GM12865 (cell line): ENCODE measurements around the gene ZNF318.
A peak's percentile ranks its signal among the peaks of the same experiment; 100 is the strongest.

Experiments used
- DNase-seq: peaks from one replicate; pipeline ENCODE4 v3.0.0; 2010; ENCODE audit warnings: low read depth
- H3K4me3 ChIP-seq: 2 replicates; pipeline ENCODE4 v1.5.1; 2011; ENCODE audit warnings: mild to moderate bottlenecking, low read depth, low read length, control low read depth
- TF ChIP-seq, protein P1 (sequence below): IDR thresholded peaks from 2 replicates; pipeline ENCODE4 v1.5.1; 2011; ENCODE audit warnings: low read length, control low read depth, low read depth, inconsistent platforms; ENCODE audit not compliant: insufficient read depth; ENCODE audit errors: missing control alignments

Gene ZNF318

DNA sequence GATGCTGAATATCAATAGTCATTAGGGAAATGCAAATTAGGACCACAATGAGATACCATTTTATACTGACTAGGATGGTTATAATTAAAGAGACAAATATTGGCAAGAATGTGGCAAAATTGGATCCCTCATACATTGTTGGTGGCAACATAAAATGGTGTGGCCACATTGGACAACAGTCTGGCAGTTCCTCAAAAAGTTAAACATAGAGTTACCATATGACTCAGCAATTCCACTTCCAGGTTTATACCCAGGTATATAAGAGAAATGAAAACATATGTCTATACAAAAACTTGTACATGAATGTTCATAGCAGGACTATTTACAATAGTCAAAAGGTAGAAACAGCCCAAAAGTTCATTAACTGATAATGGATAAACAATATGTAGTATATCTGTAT is 58.8 kb downstream of the ZNF318 start:
- no peak for DNase-seq

DNA sequence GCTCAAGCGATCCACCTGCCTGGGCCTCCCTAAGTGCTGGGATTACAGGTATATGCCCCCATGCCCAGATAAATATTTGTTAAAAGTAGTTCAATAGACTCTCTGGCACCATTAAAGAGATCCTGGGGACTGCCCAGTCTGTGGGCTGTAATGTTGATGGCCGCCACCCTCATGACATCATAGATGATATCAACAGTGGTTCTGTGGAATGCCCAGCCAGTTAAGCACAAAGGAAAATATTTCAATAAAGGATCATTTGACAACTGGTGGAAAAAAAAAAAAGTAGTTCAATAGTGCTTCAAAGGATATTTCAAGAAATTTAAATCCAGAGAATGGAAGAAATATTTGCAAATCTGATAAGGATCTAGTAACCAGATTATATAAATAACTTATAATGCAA is 59.3 kb downstream of the ZNF318 start:
- no peak for DNase-seq
- TF ChIP-seq, protein P1, sequence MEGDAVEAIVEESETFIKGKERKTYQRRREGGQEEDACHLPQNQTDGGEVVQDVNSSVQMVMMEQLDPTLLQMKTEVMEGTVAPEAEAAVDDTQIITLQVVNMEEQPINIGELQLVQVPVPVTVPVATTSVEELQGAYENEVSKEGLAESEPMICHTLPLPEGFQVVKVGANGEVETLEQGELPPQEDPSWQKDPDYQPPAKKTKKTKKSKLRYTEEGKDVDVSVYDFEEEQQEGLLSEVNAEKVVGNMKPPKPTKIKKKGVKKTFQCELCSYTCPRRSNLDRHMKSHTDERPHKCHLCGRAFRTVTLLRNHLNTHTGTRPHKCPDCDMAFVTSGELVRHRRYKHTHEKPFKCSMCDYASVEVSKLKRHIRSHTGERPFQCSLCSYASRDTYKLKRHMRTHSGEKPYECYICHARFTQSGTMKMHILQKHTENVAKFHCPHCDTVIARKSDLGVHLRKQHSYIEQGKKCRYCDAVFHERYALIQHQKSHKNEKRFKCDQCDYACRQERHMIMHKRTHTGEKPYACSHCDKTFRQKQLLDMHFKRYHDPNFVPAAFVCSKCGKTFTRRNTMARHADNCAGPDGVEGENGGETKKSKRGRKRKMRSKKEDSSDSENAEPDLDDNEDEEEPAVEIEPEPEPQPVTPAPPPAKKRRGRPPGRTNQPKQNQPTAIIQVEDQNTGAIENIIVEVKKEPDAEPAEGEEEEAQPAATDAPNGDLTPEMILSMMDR: no peak
- H3K4me3 ChIP-seq: no peak overlapping the region

More for the DNA sequence above, 58.8 kb downstream of the ZNF318 start:
- TF ChIP-seq, protein P1: no peak
- H3K4me3 ChIP-seq: no peak overlapping the region

DNA sequence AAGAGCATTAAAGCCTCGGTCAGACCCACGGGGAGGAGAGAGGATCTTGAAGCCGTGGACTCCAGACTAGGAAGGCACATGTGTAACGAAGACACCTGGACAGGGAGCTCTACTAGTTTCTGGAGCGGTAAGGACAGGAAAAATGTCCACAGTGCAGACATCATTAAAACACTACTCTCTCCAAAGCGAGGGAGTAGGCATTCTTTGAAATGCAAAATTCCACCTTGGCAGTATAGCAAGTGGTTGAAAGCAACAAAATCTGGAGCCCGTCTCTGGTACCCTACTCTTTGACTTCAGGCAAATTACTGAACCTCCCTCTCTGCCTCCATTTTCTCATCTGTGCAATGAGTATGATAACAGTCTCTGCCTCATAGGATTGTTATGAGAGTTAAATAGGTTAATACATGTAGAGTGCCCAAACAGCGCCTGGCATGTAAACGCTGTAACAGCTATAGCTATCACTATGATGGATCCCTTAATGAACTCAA is 60.4 kb downstream of the ZNF318 start:
- peak overlapping the region; percentile 57 for H3K4me3 ChIP-seq
- TF ChIP-seq, protein P1: no peak
- no peak for DNase-seq

DNA sequence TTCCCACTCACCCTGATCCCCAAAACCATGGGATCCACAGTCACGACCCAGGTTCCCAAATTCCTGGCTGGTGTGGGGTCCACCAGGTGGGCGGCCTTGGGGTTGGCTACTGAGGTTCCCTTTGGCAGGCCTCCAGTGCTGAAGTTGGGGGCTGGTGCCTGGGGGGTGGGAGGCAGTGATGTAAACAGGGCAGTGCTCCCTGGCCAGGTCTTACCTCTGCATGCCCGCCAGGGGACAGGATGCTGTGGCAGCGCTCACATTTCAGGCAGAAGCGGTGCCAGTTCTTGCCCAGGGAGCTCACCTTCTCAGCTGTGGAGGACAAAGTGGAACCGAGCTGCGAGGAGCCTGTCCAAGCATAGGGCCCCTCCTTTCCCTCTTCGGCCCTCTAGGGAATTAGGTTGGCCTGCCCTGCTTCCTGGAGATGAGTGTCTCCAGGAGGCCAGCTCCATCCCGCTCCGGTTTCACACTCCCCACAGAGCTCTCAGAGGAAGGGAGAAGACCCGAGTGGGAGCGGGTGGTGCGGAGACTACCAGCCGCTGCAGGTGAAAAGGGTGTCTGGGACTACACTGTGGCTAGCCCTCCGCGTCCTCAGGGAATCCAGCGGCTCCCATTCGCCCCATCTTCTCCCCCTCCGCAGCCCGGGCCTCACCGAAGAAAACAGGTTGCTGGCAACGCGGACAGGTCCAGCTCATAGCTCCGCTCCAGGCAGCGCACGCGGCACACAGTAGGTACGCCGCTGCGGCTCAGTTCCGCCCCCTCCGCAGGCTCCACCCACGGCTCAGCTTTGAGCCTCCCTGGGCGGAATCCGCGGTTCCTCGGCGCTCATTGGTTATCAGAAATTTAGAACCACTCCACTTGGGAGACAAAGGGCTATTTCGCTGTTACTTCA is 61.1 kb downstream of the ZNF318 start, which contains the start of gene CRIP3:
TSS of gene CRIP3 (minus strand) at position 726 of the 889 bp plus-strand sequence. CDS start at position 692, 34 bp downstream.
- TF ChIP-seq, protein P1: peak; percentile 68
- peak within 1 kb of the TSS; percentile 57 for H3K4me3 ChIP-seq
- peak; percentile 71 for DNase-seq

DNA sequence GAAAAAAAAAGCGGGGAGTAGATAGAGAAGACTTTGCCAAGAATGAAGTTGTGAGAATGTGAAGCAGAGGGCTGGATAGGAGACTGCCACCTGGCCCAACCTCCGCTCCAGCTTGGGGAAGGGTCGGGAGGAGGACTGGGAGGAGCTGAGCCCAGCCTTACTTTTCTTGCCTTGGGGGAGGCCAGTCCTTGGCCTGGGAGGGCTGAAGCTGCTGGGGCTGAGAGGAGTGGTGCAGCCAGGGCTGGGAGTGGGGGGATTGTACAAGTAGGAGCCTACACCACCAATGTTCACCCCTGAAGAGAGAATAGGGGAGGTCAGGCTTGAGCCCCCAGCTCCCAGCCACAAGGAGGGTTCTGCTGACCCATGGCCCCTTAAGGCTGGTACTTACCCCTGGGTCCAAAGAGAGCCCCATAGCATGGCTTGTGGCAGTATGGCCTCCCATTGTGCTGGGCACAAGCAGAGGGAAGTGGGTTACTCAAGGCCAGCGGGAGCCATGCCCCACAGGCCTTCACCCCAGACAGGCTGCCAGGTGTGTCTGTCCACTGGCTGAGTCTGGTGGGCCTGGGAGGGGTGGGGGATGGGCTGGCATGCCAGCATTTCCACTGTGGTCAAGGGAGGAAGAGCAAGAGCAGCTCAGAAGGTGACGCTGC is 61.9 kb downstream of the ZNF318 start:
- DNase-seq: no peak
- TF ChIP-seq, protein P1: no peak
- H3K4me3 ChIP-seq: no peak overlapping the region

DNA sequence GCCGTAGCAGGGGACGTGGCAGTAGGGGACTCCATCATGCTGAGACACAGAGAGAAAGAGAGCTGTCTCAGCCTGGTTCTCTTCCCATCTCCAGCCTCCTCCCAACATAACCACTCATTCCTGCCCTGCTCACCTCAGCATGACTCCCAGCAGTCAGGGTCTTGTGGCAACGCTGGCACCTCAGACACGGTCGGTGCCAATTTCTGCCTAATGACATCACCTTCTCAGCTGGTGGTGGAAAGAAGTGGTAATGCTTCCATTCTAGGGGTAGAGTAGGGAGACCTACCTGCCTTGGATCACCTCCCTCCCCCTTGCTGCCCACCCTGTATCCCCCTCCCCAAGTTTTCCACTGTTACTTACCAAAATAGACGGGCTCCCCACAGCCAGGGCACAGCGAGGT is 63.4 kb downstream of the ZNF318 start:
- TF ChIP-seq, protein P1: no peak
- no peak for DNase-seq

More for the DNA sequence above, 63.4 kb downstream of the ZNF318 start:
- no peak overlapping the region for H3K4me3 ChIP-seq
